HEK293 (cell line): ENCODE measurements around the gene NPNT.

ENCODE experiments used
- CTCF ChIA-PET: fragments of 350-600 bp; formaldehyde crosslinking; extraction: SDS; loops from one replicate; lab custom pipeline; 2021; ENCODE audit warnings: antibody characterized with exemption; lab: Yijun Ruan, JAX
- POLR2A ChIA-PET: fragments of 300-600 bp; formaldehyde crosslinking; extraction: SDS; loops from one replicate; lab custom pipeline; 2020; ENCODE audit warnings: antibody characterized with exemption, inconsistent platforms; lab: Yijun Ruan, JAX
- H3K27ac ChIP-seq: fragments of 200-500 bp; sonication (Bioruptor generic); 2 replicates; pipeline ENCODE4 v1.5.1; 2014; ENCODE audit warnings: low read depth, low read length, control low read depth, inconsistent platforms; ENCODE audit errors: extremely low read depth
- H3K36me3 ChIP-seq, 2 experiments: fragments of 200-500 bp in 1 of 2; sonication (Bioruptor generic) in 1 of 2; 1 replicate in 1 of 2; 2 replicates in 1 of 2; pipeline ENCODE4 v1.5.1; 2014 to 2017; ENCODE audit warnings: inconsistent platforms in 2 of 2, low read length in 2 of 2; ENCODE audit not compliant: control insufficient read depth in 2 of 2, insufficient read depth in 1 of 2
- H3K4me1 ChIP-seq: fragments of 200-500 bp; sonication (Bioruptor generic); 2 replicates; pipeline ENCODE4 v1.5.1; 2014; ENCODE audit warnings: mild to moderate bottlenecking, low read length, inconsistent platforms; ENCODE audit not compliant: control insufficient read depth, insufficient read depth
- H3K4me3 ChIP-seq: 2 replicates; pipeline ENCODE4 v1.5.1; 2011; ENCODE audit warnings: low read depth, mild to moderate bottlenecking, control low read depth, low read length, moderate library complexity
- H3K9me3 ChIP-seq: fragments of 200-500 bp; sonication (Bioruptor generic); 2 replicates; pipeline ENCODE4 v1.5.1; 2014; ENCODE audit warnings: low read depth, low read length, inconsistent platforms; ENCODE audit not compliant: control insufficient read depth, insufficient read depth
- EGR2 ChIP-seq: fragments of 450-650 bp; formaldehyde crosslinking; IDR thresholded peaks from 2 replicates; pipeline ENCODE4 v1.5.1; 2016; ENCODE audit warnings: low read depth, missing biosample characterization, missing genetic modification characterization
- GFI1B ChIP-seq: fragments of 450-650 bp; formaldehyde crosslinking; IDR thresholded peaks from 2 replicates; pipeline ENCODE4 v1.5.1; 2016; ENCODE audit warnings: missing biosample characterization, missing genetic modification characterization
- PRDM1 ChIP-seq: fragments of 450-650 bp; formaldehyde crosslinking; IDR thresholded peaks from 2 replicates; pipeline ENCODE4; 2016; ENCODE audit warnings: missing biosample characterization, missing genetic modification characterization
- PRDM10 ChIP-seq: fragments of 450-650 bp; formaldehyde crosslinking; IDR thresholded peaks from 2 replicates; pipeline ENCODE4 v1.5.1; 2016; ENCODE audit warnings: missing biosample characterization, missing genetic modification characterization
- SP2 ChIP-seq: fragments of 450-650 bp; formaldehyde crosslinking; IDR thresholded peaks from 2 replicates; pipeline ENCODE4 v1.5.1; 2016; ENCODE audit warnings: missing biosample characterization, missing genetic modification characterization
- SP3 ChIP-seq: fragments of 450-650 bp; formaldehyde crosslinking; IDR thresholded peaks from 2 replicates; pipeline ENCODE4 v1.5.1; 2016; ENCODE audit warnings: missing biosample characterization, missing genetic modification characterization
- ZBTB11 ChIP-seq: fragments of 450-650 bp; formaldehyde crosslinking; conservative IDR thresholded peaks from 2 replicates; pipeline ENCODE4 v1.5.1; 2016; ENCODE audit warnings: low read depth, missing biosample characterization, missing genetic modification characterization
- ZBTB20 ChIP-seq: fragments of 450-650 bp; formaldehyde crosslinking; IDR thresholded peaks from 2 replicates; pipeline ENCODE4 v1.5.1; 2016; ENCODE audit warnings: missing biosample characterization, missing genetic modification characterization
- ZBTB48 ChIP-seq: fragments of 450-650 bp; formaldehyde crosslinking; IDR thresholded peaks from 2 replicates; pipeline ENCODE4 v1.5.1; 2016; ENCODE audit warnings: missing biosample characterization, missing genetic modification characterization
- ZBTB8A ChIP-seq: fragments of 450-650 bp; formaldehyde crosslinking; IDR thresholded peaks from 2 replicates; pipeline ENCODE4 v1.5.1; 2016; ENCODE audit warnings: missing biosample characterization, missing genetic modification characterization
- ZEB2 ChIP-seq: fragments of 450-650 bp; formaldehyde crosslinking; IDR thresholded peaks from 2 replicates; pipeline ENCODE4 v1.5.1; 2016; ENCODE audit warnings: missing biosample characterization, missing genetic modification characterization
- ZNF140 ChIP-seq: fragments of 450-650 bp; formaldehyde crosslinking; IDR thresholded peaks from 2 replicates; pipeline ENCODE4 v1.5.1; 2016; ENCODE audit warnings: missing biosample characterization, missing genetic modification characterization
- ZNF221 ChIP-seq: fragments of 450-650 bp; formaldehyde crosslinking; IDR thresholded peaks from 2 replicates; pipeline ENCODE4 v1.5.1; 2017; ENCODE audit warnings: missing biosample characterization, missing genetic modification characterization, borderline replicate concordance
- ZNF266 ChIP-seq: fragments of 450-650 bp; formaldehyde crosslinking; IDR thresholded peaks from 2 replicates; pipeline ENCODE4 v1.5.1; 2016; ENCODE audit warnings: missing biosample characterization, missing genetic modification characterization, low read depth
- ZNF280D ChIP-seq: fragments of 450-650 bp; formaldehyde crosslinking; IDR thresholded peaks from 2 replicates; pipeline ENCODE4 v1.5.1; 2016; ENCODE audit warnings: missing biosample characterization, missing genetic modification characterization
- ZNF518A ChIP-seq: fragments of 450-650 bp; formaldehyde crosslinking; conservative IDR thresholded peaks from 2 replicates; pipeline ENCODE4 v1.5.1; 2016; ENCODE audit warnings: low read depth, missing biosample characterization, missing genetic modification characterization
- ZNF677 ChIP-seq: fragments of 450-650 bp; IDR thresholded peaks from 2 replicates; pipeline ENCODE4 v1.5.0; 2018; ENCODE audit warnings: missing biosample characterization, mild to moderate bottlenecking, missing genetic modification characterization, moderate library complexity
- ZSCAN5A ChIP-seq: fragments of 450-650 bp; formaldehyde crosslinking; IDR thresholded peaks from 2 replicates; pipeline ENCODE4 v1.5.1; 2016; ENCODE audit warnings: missing biosample characterization, missing genetic modification characterization

The NPNT gene

GRCh38 chr4:105894660-105895582, at the start of gene NPNT:
Gene NPNT (plus strand): TSS chr4:105895471. CDS start chr4:105895653, 182 bp downstream.
- Histone ChIP-seq H3K4me3 (peak within 1 kb of the TSS; percentile 66), H3K36me3 (peaks cover 0 to 4% of the 10 kb centered on the region in 2 experiments; a peak in 1 of 3 replicates), H3K27ac (peak within 1 kb of the TSS; percentile 67; the same call in 1 of the 2 replicates), H3K9me3 (no peaks in the 10 kb centered on the region), H3K4me1 (peaks cover 12% of the 10 kb centered on the region)
- ChIA-PET POLR2A (interaction anchor here (0.6 to 1.2 kb wide), 4 partner anchors 31 to 186 kb away, joined by 3 to 5 read pairs (median 4); partner anchors contain the start of genes GSTCD and INTS12), CTCF (interaction anchor here (0.6 kb wide), 1 partner anchor 309 kb away, joined by 3 read pairs; no protein-coding TSS in a partner anchor)
- no peak for TF ChIP-seq ZNF140 (tag by site-specific recombination)
- TF ChIP-seq GFI1B (tag by site-specific recombination), result no peak
- TF ChIP-seq ZNF677 (tag by site-specific recombination), result no peak
- TF ChIP-seq SP3 (tag by site-specific recombination), result peak; percentile 56
- TF ChIP-seq PRDM10, result 0 out of 2 replicates have a peak, but pooled peaks have one; percentile 37
- TF ChIP-seq ZBTB11, result 0 out of 2 replicates have a peak, but pooled peaks have one; percentile 42
- no peak for TF ChIP-seq ZNF280D (tag by site-specific recombination)
- no peak for TF ChIP-seq ZNF518A
- 0 out of 2 replicates have a peak, but pooled peaks have one; percentile 26 for TF ChIP-seq ZEB2 (tag by site-specific recombination)
- TF ChIP-seq SP2 (tag by site-specific recombination), result peak; percentile 29
- peak; percentile 88 for TF ChIP-seq ZBTB8A (tag by site-specific recombination)
- peak; percentile 82 for TF ChIP-seq PRDM1 (tag by site-specific recombination)
- no peak for TF ChIP-seq ZNF221 (tag by site-specific recombination)
- TF ChIP-seq ZBTB48 (tag by site-specific recombination), result peak; percentile 63; the same call in 1 of the 2 replicates
- TF ChIP-seq ZSCAN5A (tag by site-specific recombination), result no peak
- no peak for TF ChIP-seq ZNF266 (tag by site-specific recombination)
- peak; percentile 67; the same call in 1 of the 2 replicates for TF ChIP-seq ZBTB20
- peak; percentile 49; the same call in 1 of the 2 replicates for TF ChIP-seq EGR2 (tag by site-specific recombination)
